Heart left ventricle (tissue), 13 donors: Measurements from ENCODE around the gene ZNF526.

Experiments
- CTCF ChIP-seq, 12 donors: fragments of 200-600 bp; sonication (generic) in 4 of 12; IDR thresholded peaks; one replicate each; pipeline versions ENCODE4 v1.5.0 to v1.8.0; 2018 to 2022; ENCODE audit warnings: antibody characterized with exemption in 12 of 12, mild to moderate bottlenecking in 5 of 12
- POLR2A ChIP-seq, 2 donors: fragments of 450-650 bp; IDR thresholded peaks; one replicate each; pipeline ENCODE4 v1.6.1; 2017; ENCODE audit warnings: antibody characterized with exemption in 2 of 2, mild to moderate bottlenecking in 2 of 2, moderate library complexity in 2 of 2
- donor health status: ischemic (EF 13 %, LVEDD 7.1; RV severe dilation, severe dysfunction).
- donor health status: DM: no; HTN: yes; CAD: no.
- donor health status: DM: no; HTN: no; CAD: no.
- donor health status: ischemic (EF 25% LVEDD 6.9; RV normal size, moderate dysfunction).
- donor health status: ischemic (EF 25% LVEDD 5.7; RV mildly dilated, moderate dysfunction).
- donor health status: ischemic (EF 35%, LVEDD 5.7; RV mildly dilated, moderate dysfunction).
- donor health status: nonischemic (EF 11% LVEDD 7.7; RV severe dilation, severe dysfunction).
- donor health status: DM: yes; HTN: yes; CAD: no.
- donor health status: PGD.
- donor health status: ischemic (EF 29% LVEDD 5.4; RV normal size, mild dysfunction).
- donor health status: nonischemic (EF 23%, LVEDD 6.1; RV moderate dilation, normal function).

GRCh38 chr19:42241279-42241678 is 21.2 kb downstream of the ZNF526 start:
- no peak for TF ChIP-seq POLR2A (IDR thresholded peaks at IDR 0.05)
- TF ChIP-seq CTCF (IDR thresholded peaks at IDR 0.05): no peak
